HepG2 (cell line): ENCODE measurements around the gene COL8A2. TPM values are rescaled to one million over a fixed set of nuclear protein-coding genes. Genes with fewer than 3 reads are reported as not detected.

Experiments used
- ATAC-seq: fragments of 200-7000 bp; cut with Tn5 transposase; 3 replicates; pipeline ENCODE4 v1.9.1; 2020; ENCODE audit warnings: mild to moderate bottlenecking, moderate library complexity
- BruUV-seq: library from RNA; stranded (reverse); fragments of 400-500 nt; replicated peaks from 2 replicates; lab custom pipeline; 2021; lab: Mats Ljungman, UMichigan
- CTCF ChIA-PET: fragments of 300-600 bp; formaldehyde crosslinking; extraction: SDS; loops from one replicate; lab custom pipeline; 2021; ENCODE audit warnings: low total read pairs, inconsistent platforms, low intra/inter-chr PET ratio; lab: Yijun Ruan, JAX
- POLR2A ChIA-PET: fragments of 350-600 bp; sonication (Branson Sonifier 250); formaldehyde crosslinking; loops from one replicate; lab custom pipeline; 2020; ENCODE audit warnings: antibody characterized with exemption, inconsistent platforms; lab: Yijun Ruan, JAX
- DNase-seq: peaks from one replicate; pipeline ENCODE4 v3.0.0-alpha.2; 2015; ENCODE audit warnings: low spot score
- FAIRE-seq: peaks from 3 replicates; lab custom pipeline; 2011; peaks lifted over from hg19 to GRCh38; lab: Jason Lieb, UNC
- H2AFZ ChIP-seq: one replicate; pipeline ENCODE4 v1.6.1; 2011; ENCODE audit warnings: low read length, inconsistent platforms
- H3K27ac ChIP-seq: fragments of 300-600 bp; 3 replicates; pipeline ENCODE4 v1.8.0; 2011; ENCODE audit warnings: mixed run types, mild to moderate bottlenecking, mixed read lengths, low read length, inconsistent platforms; ENCODE audit not compliant: insufficient read depth; ENCODE audit errors: extremely low read length
- H3K27me3 ChIP-seq, 2 experiments: fragments of 200-600 bp in 1 of 2; 2 replicates in 1 of 2; 3 replicates in 1 of 2; pipeline versions ENCODE4 v1.6.0 to v1.8.0; 2011; ENCODE audit warnings: low read length in 2 of 2, mild to moderate bottlenecking in 2 of 2, moderate library complexity in 2 of 2, inconsistent platforms in 1 of 2; ENCODE audit not compliant: insufficient read depth in 2 of 2, control insufficient read depth in 1 of 2
- H3K36me3 ChIP-seq, 2 experiments: fragments of 200-600 bp in 1 of 2; replicated peaks in 1 of 2; 2 replicates in 1 of 2; 3 replicates in 1 of 2; pipeline versions ENCODE4 v1.5.1 to v1.8.0; 2011; ENCODE audit warnings: low read length in 2 of 2, inconsistent platforms in 1 of 2; ENCODE audit not compliant: insufficient read depth in 2 of 2, control insufficient read depth in 1 of 2
- H3K4me1 ChIP-seq: 2 replicates; pipeline ENCODE4 v1.5.1; 2012; ENCODE audit warnings: low read length, inconsistent platforms; ENCODE audit not compliant: insufficient read depth
- H3K4me2 ChIP-seq: 2 replicates; pipeline ENCODE4 v1.6.0; 2011; ENCODE audit warnings: low read depth, low read length, inconsistent platforms
- H3K4me3 ChIP-seq, 3 experiments: fragments of 200-600 bp in 1 of 3; sonication (generic), shearing (Covaris generic) in 1 of 3; replicated peaks in 1 of 3; 2 replicates each; pipeline ENCODE4 v1.5.1; 2011 to 2016; ENCODE audit warnings: low read length in 3 of 3, inconsistent platforms in 2 of 3, low read depth in 2 of 3, mild to moderate bottlenecking in 2 of 3, control low read depth in 1 of 3, mixed read lengths in 1 of 3; ENCODE audit not compliant: insufficient read depth in 1 of 3
- H3K79me2 ChIP-seq: one replicate; pipeline ENCODE4 v1.6.1; 2011; ENCODE audit warnings: low read length, inconsistent platforms; ENCODE audit not compliant: insufficient read depth
- H3K9ac ChIP-seq: 2 replicates; pipeline ENCODE4 v1.6.0; 2011; ENCODE audit warnings: mild to moderate bottlenecking, low read depth, low read length, inconsistent platforms; ENCODE audit not compliant: insufficient read depth
- H3K9me3 ChIP-seq: 2 replicates; pipeline ENCODE4 v1.5.1; 2012; ENCODE audit warnings: mild to moderate bottlenecking, low read length
- H4K20me1 ChIP-seq: 2 replicates; pipeline ENCODE4 v1.6.0; 2011; ENCODE audit warnings: inconsistent platforms, mild to moderate bottlenecking, low read length, moderate library complexity; ENCODE audit not compliant: insufficient read depth
- ARNT ChIP-seq: fragments of 450-650 bp; IDR thresholded peaks from 2 replicates; pipeline ENCODE4 v1.6.1; 2017
- RERE ChIP-seq: IDR thresholded peaks from 2 replicates; pipeline ENCODE4 v1.6.1; 2016; ENCODE audit warnings: low read depth, missing genetic modification reagents, missing compliant biosample characterization
- ZBTB26 ChIP-seq: IDR thresholded peaks from 2 replicates; pipeline ENCODE4 v1.6.1; 2016; ENCODE audit warnings: missing compliant biosample characterization, missing genetic modification reagents, borderline replicate concordance
- ZNF33A ChIP-seq: sonication (generic); formaldehyde crosslinking; IDR thresholded peaks from 2 replicates; pipeline ENCODE4 v1.5.1; 2020; ENCODE audit warnings: missing genetic modification reagents, mild to moderate bottlenecking, moderate library complexity, borderline replicate concordance
- ZNF460 ChIP-seq: sonication (generic); formaldehyde crosslinking; IDR thresholded peaks from 2 replicates; pipeline ENCODE4 v1.5.1; 2020; ENCODE audit warnings: missing genetic modification reagents, mild to moderate bottlenecking, borderline replicate concordance
- ZNF550 ChIP-seq: sonication (generic); formaldehyde crosslinking; IDR thresholded peaks from 2 replicates; pipeline ENCODE4 v1.4.0; 2020; ENCODE audit warnings: mild to moderate bottlenecking, missing genetic modification reagents, borderline replicate concordance
- WGBS: methylation state at CpG from one replicate; pipeline ENCODE4 v1.1.6; 2017; ENCODE audit warnings: low lambda C conversion rate; 5-methylcytosine and 5-hydroxymethylcytosine counted together
- in situ Hi-C: cut with HindIII; loops from 2 replicates; pipeline ENCODE4 v1.10.0; 2017; ENCODE audit warnings: low pct_unique_long_range_greater_than_20kb; ENCODE audit not compliant: extremely low pct_ligation_motif_present
- intact Hi-C: fragments of 100-400 bp; cut with micrococcal nuclease; formaldehyde crosslinking; loops from one replicate; pipeline ENCODE4 v1.10.0; 2022; ENCODE audit not compliant: unreplicated experiment
- polyA plus RNA-seq, 8 experiments: library from polyadenylated mRNA; depleted of rRNA in 3 of 8; stranded (reverse) in 7 of 8; unstranded in 1 of 8; fragments of >200 nt; fragmentation: Illumina TruSeq in 4 of 8; extraction: Trizol in 4 of 8; gene quantifications; 2 replicates each; pipeline versions ENCODE4 v1.2.1 to v1.2.3, GENCODE V29; 2011 to 2016; ENCODE audit warnings: low read depth in 4 of 8, missing spikeins in 1 of 8, mixed read lengths in 1 of 8; ENCODE audit not compliant: insufficient read depth in 1 of 8
- total RNA-seq, 5 experiments: library from RNA; depleted of rRNA; stranded (reverse); fragments of >200 nt; fragmentation: Illumina TruSeq; extraction: Trizol; gene quantifications; 2 replicates each; pipeline ENCODE4 v1.2.3, GENCODE V29; 2016; ENCODE audit warnings: low read depth in 1 of 5

COL8A2 gene
- total and polyA plus RNA-seq, 2 of the 13 experiments (the other 11 are each of a cell fraction or from before 2014, with no cell fraction given): 0.13 to 0.24 TPM

DNA sequence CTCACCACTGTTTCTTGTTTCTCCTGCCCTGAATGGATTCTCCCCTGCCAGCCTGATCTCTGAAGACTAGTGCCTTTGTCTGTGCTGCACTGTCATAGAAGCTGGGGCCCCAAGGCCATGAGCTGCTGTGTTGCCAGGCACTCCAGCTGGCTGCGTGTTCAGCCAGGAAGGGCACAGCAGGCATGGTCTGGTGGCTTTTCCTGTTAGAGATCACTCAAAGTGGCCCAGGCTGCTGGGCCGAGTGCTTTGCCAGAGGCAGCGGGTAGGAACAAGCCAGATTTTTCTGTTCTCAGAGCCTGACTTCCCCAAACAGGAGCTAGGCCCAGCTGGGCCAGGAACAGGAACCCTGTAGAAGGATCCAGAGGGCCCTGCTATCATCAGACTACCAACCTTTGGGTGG lies 31.1 kb downstream of the COL8A2 start (continued):
- no peak for TF ChIP-seq RERE (CRISPR knock-in tag)
- TF ChIP-seq, all 625 proteins: peak for 0

DNA sequence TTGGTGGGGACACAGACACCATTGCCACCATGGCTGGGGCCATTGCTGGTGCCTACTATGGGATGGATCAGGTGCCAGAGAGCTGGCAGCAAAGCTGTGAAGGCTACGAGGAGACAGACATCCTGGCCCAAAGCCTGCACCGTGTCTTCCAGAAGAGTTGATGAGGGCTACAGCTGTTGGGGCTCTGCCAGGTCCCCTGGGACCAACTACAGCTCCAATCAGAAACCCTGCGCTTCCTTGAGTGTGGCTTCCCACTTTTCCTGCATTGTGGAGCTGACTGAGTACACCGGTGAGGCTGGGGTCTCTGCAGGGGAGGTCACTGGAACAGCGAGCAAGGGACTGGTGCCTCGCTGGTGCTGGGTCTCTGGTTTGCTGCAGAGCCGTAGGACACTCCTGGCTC lies 31.8 kb downstream of the COL8A2 start:
- no peak for ATAC-seq

More for the DNA sequence above, 31.8 kb downstream of the COL8A2 start:
- H3K79me2 ChIP-seq: peaks cover 21% of the 10 kb centered on the region
- H3K4me1 ChIP-seq: peaks cover 25% of the 10 kb centered on the region
- in situ Hi-C loops: no loop called here
- no peak overlapping the region for H3K4me3 ChIP-seq
- BruUV-seq: no TSS peak
- intact Hi-C loops: no loop called here
- FAIRE-seq (no peak), DNase-seq (no peak)
- H3K9me3 ChIP-seq: no peaks in the 10 kb centered on the region
- POLR2A ChIA-PET: no interaction called here
- CTCF ChIA-PET: no interaction called here
- no peak overlapping the region for H3K27ac ChIP-seq
- no peaks in the 10 kb centered on the region; a peak in 1 of 5 replicates for H3K27me3 ChIP-seq
- H2AFZ ChIP-seq: no peak overlapping the region
- TF ChIP-seq ARNT (no peak), ZNF550 (CRISPR knock-in tag) (no peak), ZNF33A (CRISPR knock-in tag) (no peak), ZBTB26 (CRISPR knock-in tag) (no peak), ZNF460 (CRISPR knock-in tag) (no peak)
- WGBS: 100% methylated on average over 2 of the region's 7 CpGs
- H3K4me2 ChIP-seq: no peak overlapping the region
- no peak overlapping the region for H3K9ac ChIP-seq
- H4K20me1 ChIP-seq: 0 out of 2 replicates have a peak, but pooled peaks cover 3% of the 10 kb centered on the region
- H3K36me3 ChIP-seq: peaks cover 35 to 51% of the 10 kb centered on the region in 2 experiments
